Measurements from ENCODE around the gene FBXO3. TPM values are rescaled to one million over a fixed set of nuclear protein-coding genes. Genes with fewer than 3 reads are reported as not detected.

FBXO3 gene
- 9.1 TPM for polyA plus RNA-seq (2012; ENCODE audit: insufficient read length, low read depth)

- TF ChIP-seq REST (IDR thresholded peaks at IDR 0.05; ENCODE audit: insufficient read depth in 1 of 2, low read depth in 2 of 2, low read length in 2 of 2) (no peak), FOXP2 (optimal IDR thresholded peaks at IDR 0.05; ENCODE audit: borderline replicate concordance, extremely low read depth, extremely low read length, insufficient read depth) (no peak), POLR2AphosphoS5 (IDR thresholded peaks at IDR 0.05; ENCODE audit: low read depth, low read length) (peak; percentile 79), TAF1 (IDR thresholded peaks at IDR 0.05; ENCODE audit: borderline replicate concordance, insufficient read depth, low read length) (peak; percentile 68; the same call in 1 of the 2 replicates), SIN3A (IDR thresholded peaks at IDR 0.05; ENCODE audit: borderline replicate concordance, insufficient read depth, low read length) (no peak)
Measured at GRCh38 chr11:33773987-33774735, at the start of gene FBXO3. Gene FBXO3, minus strand, starts transcription at chr11:33774520. Its CDS starts 23 bp downstream, at chr11:33774497.

GRCh38 chr11:33819278-33820035 lies 45.1 kb upstream of the FBXO3 start:
- no peak for TF ChIP-seq POLR2AphosphoS5 (IDR thresholded peaks at IDR 0.05; ENCODE audit: low read depth, low read length)
- no peak for TF ChIP-seq FOXP2 (optimal IDR thresholded peaks at IDR 0.05; ENCODE audit: borderline replicate concordance, extremely low read depth, extremely low read length, insufficient read depth)
- TF ChIP-seq SIN3A (IDR thresholded peaks at IDR 0.05; ENCODE audit: borderline replicate concordance, insufficient read depth, low read length): no peak
- TF ChIP-seq REST (IDR thresholded peaks at IDR 0.05; ENCODE audit: insufficient read depth in 1 of 2, low read depth in 2 of 2, low read length in 2 of 2): no peak
- no peak for TF ChIP-seq TAF1 (IDR thresholded peaks at IDR 0.05; ENCODE audit: borderline replicate concordance, insufficient read depth, low read length)

GRCh38 chr11:33808228-33808828 lies 34.0 kb upstream of the FBXO3 start:
- TF ChIP-seq SIN3A (IDR thresholded peaks at IDR 0.05; ENCODE audit: borderline replicate concordance, insufficient read depth, low read length) (no peak), REST (IDR thresholded peaks at IDR 0.05; ENCODE audit: insufficient read depth in 1 of 2, low read depth in 2 of 2, low read length in 2 of 2) (no peak), POLR2AphosphoS5 (IDR thresholded peaks at IDR 0.05; ENCODE audit: low read depth, low read length) (no peak), FOXP2 (optimal IDR thresholded peaks at IDR 0.05; ENCODE audit: borderline replicate concordance, extremely low read depth, extremely low read length, insufficient read depth) (no peak), TAF1 (IDR thresholded peaks at IDR 0.05; ENCODE audit: borderline replicate concordance, insufficient read depth, low read length) (no peak)

GRCh38 chr11:33804471-33804870 lies 30.2 kb upstream of the FBXO3 start:
- no peak for TF ChIP-seq FOXP2 (optimal IDR thresholded peaks at IDR 0.05; ENCODE audit: borderline replicate concordance, extremely low read depth, extremely low read length, insufficient read depth)
- TF ChIP-seq REST (IDR thresholded peaks at IDR 0.05; ENCODE audit: insufficient read depth in 1 of 2, low read depth in 2 of 2, low read length in 2 of 2): no peak
- no peak for TF ChIP-seq SIN3A (IDR thresholded peaks at IDR 0.05; ENCODE audit: borderline replicate concordance, insufficient read depth, low read length)
- TF ChIP-seq TAF1 (IDR thresholded peaks at IDR 0.05; ENCODE audit: borderline replicate concordance, insufficient read depth, low read length): no peak
- no peak for TF ChIP-seq POLR2AphosphoS5 (IDR thresholded peaks at IDR 0.05; ENCODE audit: low read depth, low read length)
